H1 (cell line): ENCODE data around the gene LAPTM4A. TPM values are rescaled to one million over a fixed set of nuclear protein-coding genes. Genes with fewer than 3 reads are reported as not detected.

Experiments
- CTCF ChIA-PET: fragments of 300-600 bp; sonication (Branson Sonifier 250); formaldehyde crosslinking; loops from one replicate; lab custom pipeline; 2021; ENCODE audit not compliant: partially characterized antibody; lab: Charles Lee
- POLR2A ChIA-PET: fragments of 300-600 bp; sonication (Branson Sonifier 250); formaldehyde crosslinking; loops from one replicate; lab custom pipeline; 2021; ENCODE audit warnings: inconsistent platforms; ENCODE audit not compliant: partially characterized antibody; lab: Charles Lee
- DNase-seq, 2 experiments: peaks; one replicate each; pipeline versions ENCODE4 v3.0.0 to v3.0.0-alpha.2; 2010 to 2022; ENCODE audit warnings: low spot score in 2 of 2, low read depth in 1 of 2, mixed read lengths in 1 of 2
- FAIRE-seq: peaks from 2 replicates; lab custom pipeline; 2011; peaks lifted over from hg19 to GRCh38; lab: Jason Lieb, UNC
- H2AFZ ChIP-seq: 2 replicates; pipeline ENCODE4 v1.8.1; 2012; ENCODE audit warnings: low read length, inconsistent platforms
- H2AK5ac ChIP-seq: 2 replicates; pipeline ENCODE4 v1.6.1; 2013; ENCODE audit warnings: low read depth, low read length
- H2BK120ac ChIP-seq: replicated peaks from 2 replicates; pipeline ENCODE3; 2013; ENCODE audit warnings: low read depth, low read length, inconsistent platforms
- H2BK12ac ChIP-seq: 2 replicates; pipeline ENCODE4 v1.6.1; 2013; ENCODE audit warnings: low read depth, low read length
- H2BK15ac ChIP-seq: 2 replicates; pipeline ENCODE4 v1.6.1; 2013; ENCODE audit warnings: low read length
- H2BK20ac ChIP-seq: 2 replicates; pipeline ENCODE4 v1.6.1; 2013; ENCODE audit warnings: low read length
- H2BK5ac ChIP-seq: 2 replicates; pipeline ENCODE4 v1.6.1; 2013; ENCODE audit warnings: low read depth, low read length
- H3K14ac ChIP-seq: 2 replicates; pipeline ENCODE4 v1.6.1; 2013; ENCODE audit warnings: inconsistent platforms; ENCODE audit not compliant: insufficient read length
- H3K18ac ChIP-seq: 2 replicates; pipeline ENCODE4 v1.6.1; 2013; ENCODE audit warnings: low read length; ENCODE audit errors: extremely low read depth
- H3K23ac ChIP-seq: 2 replicates; pipeline ENCODE4 v1.6.1; 2013; ENCODE audit warnings: inconsistent platforms; ENCODE audit not compliant: insufficient read length
- H3K23me2 ChIP-seq: 2 replicates; pipeline ENCODE4 v1.6.1; 2013; ENCODE audit warnings: low read depth, low read length
- H3K27ac ChIP-seq: 2 replicates; pipeline ENCODE4 v1.6.1; 2011; ENCODE audit warnings: low read depth, low read length, inconsistent platforms
- H3K27me3 ChIP-seq, 4 experiments: replicated peaks in 1 of 4; 1 replicate in 1 of 4; 2 replicates in 3 of 4; pipeline versions ENCODE4 v1.6.1 to v1.8.1; 2011 to 2013; ENCODE audit warnings: low read length in 3 of 4, mild to moderate bottlenecking in 3 of 4, inconsistent platforms in 2 of 4, mixed read lengths in 2 of 4, moderate library complexity in 1 of 4; ENCODE audit not compliant: control insufficient read depth in 3 of 4, insufficient read depth in 3 of 4; ENCODE audit errors: extremely low read depth in 1 of 4
- H3K36me3 ChIP-seq, 4 experiments: 2 replicates each; pipeline versions ENCODE4 v1.6.1 to v1.8.1; 2011 to 2013; ENCODE audit warnings: mild to moderate bottlenecking in 4 of 4, low read length in 3 of 4, moderate library complexity in 2 of 4, control low read depth in 1 of 4, inconsistent platforms in 1 of 4; ENCODE audit not compliant: insufficient read depth in 4 of 4, control insufficient read depth in 2 of 4
- H3K4ac ChIP-seq: replicated peaks from 2 replicates; pipeline ENCODE3; 2013; ENCODE audit warnings: low read length, low read depth, mixed read lengths, inconsistent platforms; ENCODE audit not compliant: insufficient read length
- H3K4me1 ChIP-seq, 4 experiments: replicated peaks in 1 of 4; 1 replicate in 1 of 4; 2 replicates in 3 of 4; pipeline versions ENCODE4 v1.6.1 to v1.8.1; 2011 to 2013; ENCODE audit warnings: low read length in 3 of 4, inconsistent platforms in 2 of 4, mixed read lengths in 1 of 4; ENCODE audit not compliant: insufficient read depth in 4 of 4, control insufficient read depth in 3 of 4
- H3K4me2 ChIP-seq, 2 experiments: 2 replicates each; pipeline versions ENCODE4 v1.6.1 to v1.8.1; 2011 to 2013; ENCODE audit warnings: low read depth in 2 of 2, low read length in 2 of 2, control low read depth in 1 of 2, inconsistent platforms in 1 of 2, mild to moderate bottlenecking in 1 of 2; ENCODE audit not compliant: insufficient read depth in 1 of 2
- H3K4me3 ChIP-seq, 4 experiments: fragments of 200-600, 300-600 bp in 1 of 4; sonication (generic), shearing (Covaris generic), sonication (Bioruptor Twin) in 1 of 4; 2 replicates each; pipeline versions ENCODE4 v1.5.1 to v1.8.1; 2011 to 2016; ENCODE audit warnings: low read length in 4 of 4, low read depth in 3 of 4, control low read depth in 2 of 4, inconsistent platforms in 2 of 4, mild to moderate bottlenecking in 2 of 4, mixed read lengths in 1 of 4, moderate library complexity in 1 of 4; ENCODE audit not compliant: insufficient read depth in 2 of 4; ENCODE audit errors: extremely low read depth in 1 of 4
- H3K56ac ChIP-seq: replicated peaks from 2 replicates; pipeline ENCODE3; 2013; ENCODE audit warnings: low read depth, mild to moderate bottlenecking, mixed read lengths, low read length, inconsistent platforms; ENCODE audit not compliant: insufficient read length
- H3K79me1 ChIP-seq: 2 replicates; pipeline ENCODE4 v1.6.1; 2013; ENCODE audit warnings: low read depth, low read length, control low read depth
- H3K79me2 ChIP-seq, 2 experiments: 2 replicates each; pipeline versions ENCODE4 v1.6.1 to v1.8.1; 2012 to 2013; ENCODE audit warnings: low read length in 2 of 2, mild to moderate bottlenecking in 2 of 2, inconsistent platforms in 1 of 2; ENCODE audit not compliant: insufficient read depth in 2 of 2, control insufficient read depth in 1 of 2
- H3K9ac ChIP-seq, 4 experiments: replicated peaks in 1 of 4; 1 replicate in 1 of 4; 2 replicates in 3 of 4; pipeline versions ENCODE4 v1.6.1 to v1.8.1; 2011 to 2013; ENCODE audit warnings: low read depth in 3 of 4, low read length in 3 of 4, control low read depth in 2 of 4, mild to moderate bottlenecking in 2 of 4, moderate library complexity in 2 of 4, inconsistent platforms in 1 of 4; ENCODE audit errors: extremely low read depth in 1 of 4
- H3K9me3 ChIP-seq, 2 experiments: 2 replicates each; pipeline versions ENCODE4 v1.6.1 to v1.8.1; 2012 to 2013; ENCODE audit warnings: mild to moderate bottlenecking in 2 of 2, moderate library complexity in 2 of 2, control low read depth in 1 of 2, inconsistent platforms in 1 of 2, low read depth in 1 of 2, low read length in 1 of 2, mixed read lengths in 1 of 2; ENCODE audit not compliant: insufficient read depth in 2 of 2
- H4K20me1 ChIP-seq, 2 experiments: replicated peaks in 1 of 2; 2 replicates each; pipeline versions ENCODE3 to v1.8.1; 2011 to 2013; ENCODE audit warnings: inconsistent platforms in 2 of 2, low read length in 2 of 2, mild to moderate bottlenecking in 1 of 2; ENCODE audit not compliant: insufficient read depth in 2 of 2, control insufficient read depth in 1 of 2
- H4K5ac ChIP-seq: 2 replicates; pipeline ENCODE4 v1.6.1; 2013; ENCODE audit warnings: low read length, low read depth, mixed read lengths, inconsistent platforms; ENCODE audit not compliant: insufficient read length
- H4K8ac ChIP-seq: 2 replicates; pipeline ENCODE4 v1.8.0; 2013; ENCODE audit warnings: mild to moderate bottlenecking, moderate library complexity, low read length, inconsistent platforms; ENCODE audit not compliant: insufficient read depth; ENCODE audit errors: extremely low read depth
- H4K91ac ChIP-seq: replicated peaks from 2 replicates; pipeline ENCODE3; 2013; ENCODE audit warnings: low read length, mixed read lengths, inconsistent platforms; ENCODE audit not compliant: insufficient read length
- ATF2 ChIP-seq: IDR thresholded peaks from 2 replicates; pipeline ENCODE4 v1.6.1; 2012; ENCODE audit warnings: low read length, inconsistent platforms
- BRCA1 ChIP-seq: IDR thresholded peaks from 2 replicates; pipeline ENCODE4 v1.6.1; 2012; ENCODE audit warnings: low read depth, low read length, improper control_type of control experiment
- CTBP2 ChIP-seq: IDR thresholded peaks from 2 replicates; pipeline ENCODE4 v1.7.0; 2011; ENCODE audit warnings: borderline replicate concordance, mild to moderate bottlenecking, moderate library complexity, mixed read lengths, low read length; ENCODE audit not compliant: insufficient read depth, insufficient read length
- CTCF ChIP-seq, 3 experiments: IDR thresholded peaks; 1 replicate in 2 of 3; 2 replicates in 1 of 3; pipeline versions ENCODE4 v1.5.1 to v1.6.1; 2011; ENCODE audit warnings: low read length in 3 of 3, mild to moderate bottlenecking in 3 of 3, inconsistent platforms in 2 of 3, low read depth in 1 of 3, moderate library complexity in 1 of 3; ENCODE audit not compliant: insufficient read depth in 1 of 3; ENCODE audit errors: control extremely low read depth in 1 of 3
- SIRT6 ChIP-seq: IDR thresholded peaks from one replicate; pipeline ENCODE4 v1.7.1; 2012; ENCODE audit warnings: low read length, inconsistent platforms
- TBP ChIP-seq: IDR thresholded peaks from 2 replicates; pipeline ENCODE4 v1.6.1; 2011; ENCODE audit warnings: low read depth, low read length, improper control_type of control experiment
- WGBS, 2 experiments: shearing (Covaris generic) in 1 of 2; methylation state at CpG; one replicate each; pipeline versions ENCODE4 v1.1.6 to v1.1.7; 2013 to 2015; ENCODE audit warnings: low lambda C conversion rate in 2 of 2, mixed read lengths in 2 of 2, inconsistent platforms in 1 of 2, low coverage in 1 of 2, missing lambda C conversion rate in 1 of 2; ENCODE audit not compliant: insufficient replicate concordance in 2 of 2, insufficient coverage in 1 of 2, insufficient read length in 1 of 2; ENCODE audit errors: extremely low coverage in 1 of 2, missing lambda C conversion rate in 1 of 2; 5-methylcytosine and 5-hydroxymethylcytosine counted together
- polyA plus RNA-seq, 7 experiments: library from polyadenylated mRNA; depleted of rRNA in 3 of 7; stranded (reverse) in 5 of 7; unstranded in 2 of 7; fragments of >200 nt in 5 of 7; fragments of 200-250 nt in 2 of 7; gene quantifications; 1 replicate in 5 of 7; 2 replicates in 1 of 7; 4 replicates in 1 of 7; pipeline versions ENCODE4 v1.2.1 to v1.2.3, GENCODE V29; 2011 to 2013; ENCODE audit warnings: missing spikeins in 2 of 7, mixed read lengths in 2 of 7
- total RNA-seq: library from RNA; stranded (reverse); fragmentation: NEBNext Ultra II Directional; extraction: Animal tissue kit (Norgen Biotek cat#: 25700); gene quantifications from 2 replicates; pipeline ENCODE4 v1.2.1, GENCODE V29; 2021

LAPTM4A gene
- total and polyA plus RNA-seq, 2 of the 8 experiments (the other 6 are each of a cell fraction or from before 2014, with no cell fraction given) = 193 to 419 TPM

GRCh38 chr2:20074901-20075300 lies 23.5 kb upstream of the LAPTM4A start:
- no peak overlapping the region for H2BK12ac ChIP-seq
- no peak overlapping the region for H2BK20ac ChIP-seq
- 80% methylated on average over 8 of the region's 8 CpGs; no CpG with 5 or more reads in 1 of the 2 experiments for WGBS, 2 experiments
- no peak overlapping the region for H2BK5ac ChIP-seq
- DNase-seq = no peak
- no peak overlapping the region for H2AK5ac ChIP-seq
- H3K79me1 ChIP-seq = no peaks in the 10 kb centered on the region
- peak overlapping the region; percentile 63; the same call in 1 of the 2 replicates for H2AFZ ChIP-seq
- no peak overlapping the region for H3K4me3 ChIP-seq
- H3K18ac ChIP-seq = no peak overlapping the region; the same call in 1 of the 2 replicates
- H3K56ac ChIP-seq = no peak overlapping the region
- no peaks in the 10 kb centered on the region for H4K20me1 ChIP-seq
- H3K14ac ChIP-seq = no peak overlapping the region
- no peak overlapping the region for H3K4ac ChIP-seq
- no peak for FAIRE-seq
- H3K27ac ChIP-seq = no peak overlapping the region
- H3K27me3 ChIP-seq = no peaks in the 10 kb centered on the region
- no peak overlapping the region for H2BK120ac ChIP-seq
- ChIA-PET POLR2A (interaction anchor here (1.0 kb wide), 1 partner anchor 26 kb away, joined by 3 read pairs; no protein-coding TSS in a partner anchor), CTCF (interaction anchor here (1.1 to 5.0 kb wide), 3 partner anchors 26 to 64 kb away, joined by 3 to 31 read pairs (median 7); no protein-coding TSS in a partner anchor)
- H3K9me3 ChIP-seq = no peaks in the 10 kb centered on the region
- H3K4me2 ChIP-seq = no peak overlapping the region
- no peak overlapping the region for H3K9ac ChIP-seq
- no peaks in the 10 kb centered on the region for H3K79me2 ChIP-seq
- H4K8ac ChIP-seq = no peak overlapping the region
- H3K36me3 ChIP-seq = no peaks in the 10 kb centered on the region
- no peak overlapping the region for H2BK15ac ChIP-seq
- H4K91ac ChIP-seq = no peak overlapping the region
- H3K4me1 ChIP-seq = peaks cover 0 to 9% (median 5%) of the 10 kb centered on the region in 4 experiments; a peak in 6 of 7 replicates
- H4K5ac ChIP-seq = no peak overlapping the region
- no peak overlapping the region for H3K23ac ChIP-seq
- H3K23me2 ChIP-seq = no peaks in the 10 kb centered on the region
- TF ChIP-seq SIRT6 (no peak), CTBP2 (no peak), BRCA1 (no peak), CTCF (IDR thresholded peaks at IDR 0.05; ENCODE audit: control extremely low read depth in 1 of 3, insufficient read depth in 1 of 3, low read depth in 1 of 3, low read length in 3 of 3) (no peak), TBP (no peak), ATF2 (no peak)
